WTC11 (cell line): ENCODE data around the gene TMEM256. TPM values are rescaled to one million over a fixed set of nuclear protein-coding genes. Genes with fewer than 3 reads are reported as not detected.

Experiments used
- ATAC-seq: fragments of 200-7000 bp; cut with Tn5 transposase; 2 replicates; pipeline ENCODE4 v1.10.0; 2021; ENCODE audit warnings: mild to moderate bottlenecking, moderate library complexity
- CTCF ChIA-PET: fragments of 300-600 bp; sonication (Branson Sonifier 250); formaldehyde crosslinking; loops from one replicate; lab custom pipeline; 2021; ENCODE audit warnings: antibody characterized with exemption; lab: Charles Lee
- POLR2A ChIA-PET: fragments of 350-600 bp; sonication (Branson Sonifier 250); formaldehyde crosslinking; loops from one replicate; lab custom pipeline; 2021; ENCODE audit warnings: antibody characterized with exemption; lab: Charles Lee
- DNase-seq: peaks from one replicate; pipeline ENCODE4 v3.0.0; 2021; ENCODE audit warnings: low spot score
- H3K27ac Mint-ChIP-seq: 2 replicates; pipeline ENCODE4 v1.8.0; 2021; ENCODE audit warnings: mixed read lengths
- H3K27me3 Mint-ChIP-seq: 2 replicates; pipeline ENCODE4 v1.8.0; 2021; ENCODE audit warnings: low read depth, mild to moderate bottlenecking, moderate library complexity, mixed read lengths
- H3K36me3 Mint-ChIP-seq: 2 replicates; pipeline ENCODE4 v1.8.0; 2021; ENCODE audit warnings: mixed read lengths
- H3K4me1 Mint-ChIP-seq: 2 replicates; pipeline ENCODE4 v1.8.0; 2022; ENCODE audit warnings: mixed read lengths
- H3K4me3 Mint-ChIP-seq: 2 replicates; pipeline ENCODE4 v1.8.0; 2021; ENCODE audit warnings: mild to moderate bottlenecking, moderate library complexity, mixed read lengths
- H3K9me3 Mint-ChIP-seq: 2 replicates; pipeline ENCODE4 v1.8.0; 2021; ENCODE audit warnings: mixed read lengths
- GTF2I ChIP-seq: fragments of 250-450 bp; sonication (Bioruptor Pico); conservative IDR thresholded peaks from 2 replicates; pipeline ENCODE4 v1.4.0; 2021; ENCODE audit warnings: mild to moderate bottlenecking
- HMGA2 ChIP-seq: fragments of 250-450 bp; sonication (Bioruptor Pico); IDR thresholded peaks from 2 replicates; pipeline ENCODE4 v1.4.0; 2021; ENCODE audit warnings: mild to moderate bottlenecking, moderate library complexity
- NFYB ChIP-seq: sonication (generic); formaldehyde crosslinking; conservative IDR thresholded peaks from 2 replicates; pipeline ENCODE4 v1.8.0; 2022; ENCODE audit warnings: low read depth, missing genetic modification reagents
- SMAD3 ChIP-seq: sonication (generic); formaldehyde crosslinking; IDR thresholded peaks from 2 replicates; pipeline ENCODE4 v1.8.0; 2022; ENCODE audit warnings: missing genetic modification reagents, mild to moderate bottlenecking, borderline replicate concordance
- SP1 ChIP-seq: sonication (generic); formaldehyde crosslinking; conservative IDR thresholded peaks from 2 replicates; pipeline ENCODE4 v1.8.1; 2022; ENCODE audit warnings: missing genetic modification reagents
- TEAD4 ChIP-seq: sonication (generic); formaldehyde crosslinking; IDR thresholded peaks from 2 replicates; pipeline ENCODE4 v1.8.0; 2022; ENCODE audit warnings: mild to moderate bottlenecking, missing genetic modification reagents
- TP53 ChIP-seq: sonication (generic); formaldehyde crosslinking; IDR thresholded peaks from 2 replicates; pipeline ENCODE4 v1.8.1; 2023; ENCODE audit warnings: mild to moderate bottlenecking, missing genetic modification reagents
- ZNF138 ChIP-seq: sonication (generic); formaldehyde crosslinking; conservative IDR thresholded peaks from 2 replicates; pipeline ENCODE4 v1.8.1; 2022; ENCODE audit warnings: mild to moderate bottlenecking, moderate library complexity, missing genetic modification reagents
- ZNF317 ChIP-seq: sonication (generic); formaldehyde crosslinking; IDR thresholded peaks from 2 replicates; pipeline ENCODE4 v1.8.1; 2023; ENCODE audit warnings: low read depth, mild to moderate bottlenecking, moderate library complexity, missing genetic modification reagents, borderline replicate concordance
- ZNF416 ChIP-seq: fragments of 250-450 bp; sonication (Bioruptor Pico); IDR thresholded peaks from 2 replicates; pipeline ENCODE4 v1.9.0; 2021; ENCODE audit warnings: mild to moderate bottlenecking, inconsistent platforms
- total RNA-seq: library from RNA; stranded (reverse); gene quantifications from 3 replicates; pipeline ENCODE4 v1.2.3, GENCODE V29; 2021
- TF ChIP-seq, protein P1 (sequence below): sonication (generic); formaldehyde crosslinking; IDR thresholded peaks from 2 replicates; pipeline ENCODE4 v1.8.0; 2022; ENCODE audit warnings: mild to moderate bottlenecking, missing genetic modification reagents
- TF ChIP-seq, protein P2 (sequence below): fragments of 250-450 bp; sonication (Bioruptor Pico); IDR thresholded peaks from 2 replicates; pipeline ENCODE4 v1.9.0; 2021; ENCODE audit warnings: mild to moderate bottlenecking, borderline replicate concordance
- TF ChIP-seq, protein P3 (sequence below): fragments of 200-600 bp; IDR thresholded peaks from 2 replicates; pipeline ENCODE4 v1.8.0; 2022; ENCODE audit warnings: antibody characterized with exemption
- TF ChIP-seq, protein P4 (sequence below): fragments of 250-450 bp; sonication (Bioruptor Pico); conservative IDR thresholded peaks from 2 replicates; pipeline ENCODE4 v1.9.0; 2021; ENCODE audit warnings: mild to moderate bottlenecking
- TF ChIP-seq, protein P5 (sequence below): sonication (generic); formaldehyde crosslinking; IDR thresholded peaks from 2 replicates; pipeline ENCODE4 v1.8.1; 2022; ENCODE audit warnings: mild to moderate bottlenecking, missing genetic modification reagents, moderate library complexity, borderline replicate concordance
- TF ChIP-seq, protein P6 (sequence below): sonication (generic); formaldehyde crosslinking; IDR thresholded peaks from 2 replicates; pipeline ENCODE4 v1.8.0; 2023; ENCODE audit warnings: missing genetic modification reagents
- TF ChIP-seq, protein P7 (sequence below): sonication (generic); formaldehyde crosslinking; IDR thresholded peaks from 2 replicates; pipeline ENCODE4 v1.8.0; 2022; ENCODE audit warnings: mild to moderate bottlenecking, missing genetic modification reagents
- TF ChIP-seq, protein P8 (sequence below): sonication (generic); formaldehyde crosslinking; IDR thresholded peaks from 2 replicates; pipeline ENCODE4 v1.8.1; 2022; ENCODE audit warnings: mild to moderate bottlenecking, moderate library complexity, missing genetic modification reagents

Gene TMEM256
- total RNA-seq, 1 experiment from 2014 or later = 132 TPM

DNA sequence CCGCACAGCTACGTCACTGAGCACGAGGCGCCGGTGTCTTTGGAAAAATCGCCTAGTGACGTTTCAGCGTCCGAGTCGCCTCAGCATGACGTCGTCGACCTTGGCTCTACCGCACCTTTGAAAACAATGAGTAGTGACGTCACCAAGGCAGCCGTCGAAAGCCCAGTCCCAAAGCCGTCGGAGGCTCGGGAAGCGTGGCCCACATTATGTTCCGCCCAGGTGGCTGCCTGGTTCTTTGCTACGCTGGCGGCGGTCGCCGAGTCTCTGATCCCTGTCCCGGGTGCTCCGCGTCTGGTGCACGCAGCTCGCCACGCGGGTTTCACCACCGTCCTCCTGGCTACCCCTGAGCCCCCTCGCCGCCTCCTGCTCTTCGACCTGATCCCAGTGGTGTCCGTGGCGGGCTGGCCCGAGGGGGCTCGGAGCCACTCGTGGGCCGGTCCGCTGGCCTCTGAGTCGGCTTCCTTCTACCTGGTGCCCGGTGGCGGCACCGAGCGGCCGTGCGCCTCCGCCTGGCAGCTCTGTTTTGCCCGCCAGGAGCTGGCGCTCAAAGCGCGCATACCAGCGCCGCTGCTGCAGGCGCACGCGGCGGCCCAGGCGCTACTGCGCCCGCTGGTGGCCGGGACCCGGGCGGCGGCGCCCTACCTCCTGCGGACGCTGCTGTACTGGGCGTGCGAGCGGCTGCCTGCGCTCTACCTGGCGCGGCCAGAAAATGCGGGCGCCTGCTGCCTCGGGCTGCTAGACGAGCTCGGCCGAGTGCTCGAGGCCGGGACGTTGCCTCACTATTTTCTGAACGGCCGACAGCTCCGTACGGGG, 32.9 kb upstream of the TMEM256 start:
- Mint-ChIP-seq H3K9me3 (no peaks in the 10 kb centered on the region), H3K36me3 (no peaks in the 10 kb centered on the region), H3K27me3 (peaks cover 17% of the 10 kb centered on the region), H3K27ac (peak overlapping the region; percentile 98), H3K4me3 (peak overlapping the region; percentile 90), H3K4me1 (peaks cover 24% of the 10 kb centered on the region)
- ChIA-PET CTCF (interaction anchor here (0.8 to 4.7 kb wide), 39 partner anchors 8 to 267 kb away, joined by 3 to 69 read pairs (median 6); partner anchors contain the start of genes ACAP1, CHRNB1, KCTD11 and NEURL4), POLR2A (interaction anchor here (0.7 to 4.2 kb wide), 17 partner anchors 8 to 251 kb away, joined by 3 to 38 read pairs (median 4); partner anchors contain the start of genes CHRNB1, NEURL4, POLR2A and TMEM256)
- DNase-seq = peak; percentile 89
- ATAC-seq = peak; percentile 50
- TF ChIP-seq, protein P1, sequence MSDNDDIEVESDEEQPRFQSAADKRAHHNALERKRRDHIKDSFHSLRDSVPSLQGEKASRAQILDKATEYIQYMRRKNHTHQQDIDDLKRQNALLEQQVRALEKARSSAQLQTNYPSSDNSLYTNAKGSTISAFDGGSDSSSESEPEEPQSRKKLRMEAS (CRISPR knock-in tag) = peak; percentile 91
- TF ChIP-seq, protein P2, sequence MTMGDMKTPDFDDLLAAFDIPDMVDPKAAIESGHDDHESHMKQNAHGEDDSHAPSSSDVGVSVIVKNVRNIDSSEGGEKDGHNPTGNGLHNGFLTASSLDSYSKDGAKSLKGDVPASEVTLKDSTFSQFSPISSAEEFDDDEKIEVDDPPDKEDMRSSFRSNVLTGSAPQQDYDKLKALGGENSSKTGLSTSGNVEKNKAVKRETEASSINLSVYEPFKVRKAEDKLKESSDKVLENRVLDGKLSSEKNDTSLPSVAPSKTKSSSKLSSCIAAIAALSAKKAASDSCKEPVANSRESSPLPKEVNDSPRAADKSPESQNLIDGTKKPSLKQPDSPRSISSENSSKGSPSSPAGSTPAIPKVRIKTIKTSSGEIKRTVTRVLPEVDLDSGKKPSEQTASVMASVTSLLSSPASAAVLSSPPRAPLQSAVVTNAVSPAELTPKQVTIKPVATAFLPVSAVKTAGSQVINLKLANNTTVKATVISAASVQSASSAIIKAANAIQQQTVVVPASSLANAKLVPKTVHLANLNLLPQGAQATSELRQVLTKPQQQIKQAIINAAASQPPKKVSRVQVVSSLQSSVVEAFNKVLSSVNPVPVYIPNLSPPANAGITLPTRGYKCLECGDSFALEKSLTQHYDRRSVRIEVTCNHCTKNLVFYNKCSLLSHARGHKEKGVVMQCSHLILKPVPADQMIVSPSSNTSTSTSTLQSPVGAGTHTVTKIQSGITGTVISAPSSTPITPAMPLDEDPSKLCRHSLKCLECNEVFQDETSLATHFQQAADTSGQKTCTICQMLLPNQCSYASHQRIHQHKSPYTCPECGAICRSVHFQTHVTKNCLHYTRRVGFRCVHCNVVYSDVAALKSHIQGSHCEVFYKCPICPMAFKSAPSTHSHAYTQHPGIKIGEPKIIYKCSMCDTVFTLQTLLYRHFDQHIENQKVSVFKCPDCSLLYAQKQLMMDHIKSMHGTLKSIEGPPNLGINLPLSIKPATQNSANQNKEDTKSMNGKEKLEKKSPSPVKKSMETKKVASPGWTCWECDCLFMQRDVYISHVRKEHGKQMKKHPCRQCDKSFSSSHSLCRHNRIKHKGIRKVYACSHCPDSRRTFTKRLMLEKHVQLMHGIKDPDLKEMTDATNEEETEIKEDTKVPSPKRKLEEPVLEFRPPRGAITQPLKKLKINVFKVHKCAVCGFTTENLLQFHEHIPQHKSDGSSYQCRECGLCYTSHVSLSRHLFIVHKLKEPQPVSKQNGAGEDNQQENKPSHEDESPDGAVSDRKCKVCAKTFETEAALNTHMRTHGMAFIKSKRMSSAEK (CRISPR knock-in tag) = no peak
- TF ChIP-seq NFYB (CRISPR knock-in tag) (no peak; the same call in 1 of the 2 replicates), HMGA2 (CRISPR knock-in tag) (no peak; the same call in 1 of the 2 replicates), GTF2I (CRISPR knock-in tag) (no peak), ZNF138 (CRISPR knock-in tag) (peak; percentile 31; the same call in 1 of the 2 replicates), SMAD3 (CRISPR knock-in tag) (peak; percentile 89; the same call in 1 of the 2 replicates), TP53 (CRISPR knock-in tag) (peak; percentile 34; the same call in 1 of the 2 replicates), TEAD4 (CRISPR knock-in tag) (no peak), SP1 (CRISPR knock-in tag) (peak; percentile 79), ZNF317 (CRISPR knock-in tag) (0 out of 2 replicates have a peak, but pooled peaks have one; percentile 50), ZNF416 (CRISPR knock-in tag) (no peak)
- TF ChIP-seq, protein P3, sequence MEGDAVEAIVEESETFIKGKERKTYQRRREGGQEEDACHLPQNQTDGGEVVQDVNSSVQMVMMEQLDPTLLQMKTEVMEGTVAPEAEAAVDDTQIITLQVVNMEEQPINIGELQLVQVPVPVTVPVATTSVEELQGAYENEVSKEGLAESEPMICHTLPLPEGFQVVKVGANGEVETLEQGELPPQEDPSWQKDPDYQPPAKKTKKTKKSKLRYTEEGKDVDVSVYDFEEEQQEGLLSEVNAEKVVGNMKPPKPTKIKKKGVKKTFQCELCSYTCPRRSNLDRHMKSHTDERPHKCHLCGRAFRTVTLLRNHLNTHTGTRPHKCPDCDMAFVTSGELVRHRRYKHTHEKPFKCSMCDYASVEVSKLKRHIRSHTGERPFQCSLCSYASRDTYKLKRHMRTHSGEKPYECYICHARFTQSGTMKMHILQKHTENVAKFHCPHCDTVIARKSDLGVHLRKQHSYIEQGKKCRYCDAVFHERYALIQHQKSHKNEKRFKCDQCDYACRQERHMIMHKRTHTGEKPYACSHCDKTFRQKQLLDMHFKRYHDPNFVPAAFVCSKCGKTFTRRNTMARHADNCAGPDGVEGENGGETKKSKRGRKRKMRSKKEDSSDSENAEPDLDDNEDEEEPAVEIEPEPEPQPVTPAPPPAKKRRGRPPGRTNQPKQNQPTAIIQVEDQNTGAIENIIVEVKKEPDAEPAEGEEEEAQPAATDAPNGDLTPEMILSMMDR = no peak
- TF ChIP-seq, protein P4, sequence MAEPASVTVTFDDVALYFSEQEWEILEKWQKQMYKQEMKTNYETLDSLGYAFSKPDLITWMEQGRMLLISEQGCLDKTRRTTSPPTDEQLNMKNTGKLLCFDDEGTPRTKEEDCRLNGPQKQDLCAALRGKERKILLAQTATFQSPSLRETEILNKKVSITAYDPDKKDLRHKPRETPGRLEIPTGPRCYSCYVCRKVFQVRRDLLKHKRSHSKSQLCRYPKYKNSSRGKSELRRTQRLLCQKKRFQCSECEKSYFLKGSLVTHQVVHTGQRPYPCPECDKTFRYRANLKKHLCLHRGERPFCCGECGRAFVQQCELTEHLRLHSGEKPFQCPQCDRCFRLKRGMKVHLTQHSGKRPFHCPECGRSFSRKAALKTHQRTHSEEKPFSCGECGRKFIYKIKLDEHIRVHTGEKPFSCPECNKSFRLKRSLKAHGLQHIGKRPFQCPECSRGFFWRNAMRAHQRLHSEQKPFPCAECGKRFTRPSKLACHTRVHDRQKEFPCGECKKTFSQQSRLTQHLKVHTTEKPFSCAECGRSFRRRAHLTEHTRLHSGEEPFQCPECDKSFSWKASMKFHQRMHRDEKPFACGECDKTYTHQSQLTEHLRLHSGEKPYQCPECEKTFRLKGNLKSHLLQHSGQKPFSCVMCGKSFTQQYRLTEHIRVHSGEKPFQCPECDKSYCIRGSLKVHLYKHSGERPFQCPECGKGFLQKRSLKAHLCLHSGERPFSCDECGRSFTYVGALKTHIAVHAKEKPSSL (CRISPR knock-in tag) = no peak
- TF ChIP-seq, protein P5, sequence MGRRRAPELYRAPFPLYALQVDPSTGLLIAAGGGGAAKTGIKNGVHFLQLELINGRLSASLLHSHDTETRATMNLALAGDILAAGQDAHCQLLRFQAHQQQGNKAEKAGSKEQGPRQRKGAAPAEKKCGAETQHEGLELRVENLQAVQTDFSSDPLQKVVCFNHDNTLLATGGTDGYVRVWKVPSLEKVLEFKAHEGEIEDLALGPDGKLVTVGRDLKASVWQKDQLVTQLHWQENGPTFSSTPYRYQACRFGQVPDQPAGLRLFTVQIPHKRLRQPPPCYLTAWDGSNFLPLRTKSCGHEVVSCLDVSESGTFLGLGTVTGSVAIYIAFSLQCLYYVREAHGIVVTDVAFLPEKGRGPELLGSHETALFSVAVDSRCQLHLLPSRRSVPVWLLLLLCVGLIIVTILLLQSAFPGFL (CRISPR knock-in tag) = no peak
- TF ChIP-seq, protein P6, sequence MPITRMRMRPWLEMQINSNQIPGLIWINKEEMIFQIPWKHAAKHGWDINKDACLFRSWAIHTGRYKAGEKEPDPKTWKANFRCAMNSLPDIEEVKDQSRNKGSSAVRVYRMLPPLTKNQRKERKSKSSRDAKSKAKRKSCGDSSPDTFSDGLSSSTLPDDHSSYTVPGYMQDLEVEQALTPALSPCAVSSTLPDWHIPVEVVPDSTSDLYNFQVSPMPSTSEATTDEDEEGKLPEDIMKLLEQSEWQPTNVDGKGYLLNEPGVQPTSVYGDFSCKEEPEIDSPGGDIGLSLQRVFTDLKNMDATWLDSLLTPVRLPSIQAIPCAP (CRISPR knock-in tag) = 0 out of 2 replicates have a peak, but pooled peaks have one; percentile 11
- TF ChIP-seq, protein P7, sequence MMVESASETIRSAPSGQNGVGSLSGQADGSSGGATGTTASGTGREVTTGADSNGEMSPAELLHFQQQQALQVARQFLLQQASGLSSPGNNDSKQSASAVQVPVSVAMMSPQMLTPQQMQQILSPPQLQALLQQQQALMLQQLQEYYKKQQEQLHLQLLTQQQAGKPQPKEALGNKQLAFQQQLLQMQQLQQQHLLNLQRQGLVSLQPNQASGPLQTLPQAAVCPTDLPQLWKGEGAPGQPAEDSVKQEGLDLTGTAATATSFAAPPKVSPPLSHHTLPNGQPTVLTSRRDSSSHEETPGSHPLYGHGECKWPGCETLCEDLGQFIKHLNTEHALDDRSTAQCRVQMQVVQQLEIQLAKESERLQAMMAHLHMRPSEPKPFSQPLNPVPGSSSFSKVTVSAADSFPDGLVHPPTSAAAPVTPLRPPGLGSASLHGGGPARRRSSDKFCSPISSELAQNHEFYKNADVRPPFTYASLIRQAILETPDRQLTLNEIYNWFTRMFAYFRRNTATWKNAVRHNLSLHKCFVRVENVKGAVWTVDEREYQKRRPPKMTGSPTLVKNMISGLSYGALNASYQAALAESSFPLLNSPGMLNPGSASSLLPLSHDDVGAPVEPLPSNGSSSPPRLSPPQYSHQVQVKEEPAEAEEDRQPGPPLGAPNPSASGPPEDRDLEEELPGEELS (CRISPR knock-in tag) = peak; percentile 77
- TF ChIP-seq, protein P8, sequence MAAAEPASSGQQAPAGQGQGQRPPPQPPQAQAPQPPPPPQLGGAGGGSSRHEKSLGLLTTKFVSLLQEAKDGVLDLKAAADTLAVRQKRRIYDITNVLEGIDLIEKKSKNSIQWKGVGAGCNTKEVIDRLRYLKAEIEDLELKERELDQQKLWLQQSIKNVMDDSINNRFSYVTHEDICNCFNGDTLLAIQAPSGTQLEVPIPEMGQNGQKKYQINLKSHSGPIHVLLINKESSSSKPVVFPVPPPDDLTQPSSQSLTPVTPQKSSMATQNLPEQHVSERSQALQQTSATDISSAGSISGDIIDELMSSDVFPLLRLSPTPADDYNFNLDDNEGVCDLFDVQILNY (CRISPR knock-in tag) = peak; percentile 84
